ENCODE data around the gene NEMP1. TPM values are rescaled to one million over a fixed set of nuclear protein-coding genes. Genes with fewer than 3 reads are reported as not detected.

Gene NEMP1
- polyA plus RNA-seq, 1 donor (not counting 4 experiments of a cell fraction or from before 2014, with no cell fraction given), result 18.6 TPM

DNA sequence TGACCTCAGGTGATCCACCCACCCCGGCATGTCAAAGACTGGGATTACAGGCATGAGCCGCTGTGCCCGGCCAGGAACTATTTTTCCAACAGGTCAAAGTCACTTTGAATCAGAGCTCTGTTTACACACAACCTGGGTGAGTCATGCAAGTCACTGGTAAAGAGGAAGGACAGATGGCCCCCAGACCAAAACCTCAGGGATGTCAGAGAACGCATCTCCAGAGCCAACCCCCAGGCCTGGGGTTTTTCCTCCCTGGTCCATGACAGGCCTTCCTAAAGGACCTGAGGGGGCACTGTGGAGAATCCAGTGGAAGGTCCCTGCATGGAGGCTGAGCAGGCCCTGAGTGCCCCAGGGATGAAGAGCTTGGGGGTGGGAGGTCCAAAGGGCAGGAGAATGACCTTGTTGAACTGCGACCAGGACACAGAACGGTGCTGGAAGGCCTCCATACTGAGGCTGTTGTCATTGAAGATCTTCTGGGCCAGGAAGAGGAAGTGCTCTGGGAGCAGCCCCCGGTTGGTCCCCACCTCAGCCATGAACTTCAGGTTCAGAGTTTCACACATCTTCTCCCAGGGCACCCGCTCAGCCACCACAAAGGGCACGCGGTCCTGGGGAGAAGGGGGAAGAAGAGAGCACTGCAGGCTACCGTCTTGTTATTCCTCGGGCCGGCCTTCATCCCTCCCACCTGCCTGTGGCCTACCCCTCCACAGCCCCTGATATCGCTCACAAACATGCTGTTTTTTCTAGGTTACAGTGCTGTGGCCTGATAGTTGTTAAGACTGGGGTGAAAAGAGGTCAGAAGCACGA lies 23.5 kb upstream of the NEMP1 start:
- Histone ChIP-seq H3K27ac (ENCODE audit: control insufficient read depth, insufficient read depth, low read length) (no peak overlapping the region), H2AFZ (ENCODE audit: control insufficient read depth, low read length) (no peak overlapping the region), H3K4me1 (ENCODE audit: control insufficient read depth, extremely low read depth, insufficient read depth, low read length) (peaks cover under 1% of the 10 kb centered on the region), H3K9ac (ENCODE audit: control insufficient read depth, extremely low read depth, insufficient read depth, low read length) (no peak overlapping the region), H3K27me3 (ENCODE audit: control insufficient read depth, extremely low read depth, insufficient read depth, low read length) (no peaks in the 10 kb centered on the region), H3K9me3 (ENCODE audit: control insufficient read depth, low read depth, low read length) (no peaks in the 10 kb centered on the region), H3K36me3 (ENCODE audit: control insufficient read depth in 2 of 2, extremely low read depth in 1 of 2, insufficient read depth in 2 of 2, low read length in 2 of 2) (peaks cover 38 to 54% of the 10 kb centered on the region in 2 experiments), H4K20me1 (ENCODE audit: control insufficient read depth, extremely low read depth, insufficient read depth, low read length) (no peaks in the 10 kb centered on the region), H3K4me2 (ENCODE audit: control insufficient read depth, extremely low read depth, insufficient read depth, low read depth, low read length) (no peak overlapping the region), H3K79me2 (ENCODE audit: control insufficient read depth, insufficient read depth, low read length) (no peaks in the 10 kb centered on the region), H3K9me1 (ENCODE audit: control insufficient read depth, extremely low read depth, insufficient read depth, low read length) (peaks cover 4% of the 10 kb centered on the region), H3K4me3 (ENCODE audit: control insufficient read depth in 2 of 3, extremely low read depth in 1 of 3, insufficient read depth in 2 of 3, low read depth in 1 of 3, low read length in 3 of 3) (no peak overlapping the region)
- no peak for FAIRE-seq
- dilution Hi-C loops (cut with MboI; ENCODE audit: extremely low pct_ligation_motif_present, low sequenced_read_pairs), result no loop called here
- no peak for DNase-seq (ENCODE audit: low read depth, low spot score)
- TF ChIP-seq, protein P1, sequence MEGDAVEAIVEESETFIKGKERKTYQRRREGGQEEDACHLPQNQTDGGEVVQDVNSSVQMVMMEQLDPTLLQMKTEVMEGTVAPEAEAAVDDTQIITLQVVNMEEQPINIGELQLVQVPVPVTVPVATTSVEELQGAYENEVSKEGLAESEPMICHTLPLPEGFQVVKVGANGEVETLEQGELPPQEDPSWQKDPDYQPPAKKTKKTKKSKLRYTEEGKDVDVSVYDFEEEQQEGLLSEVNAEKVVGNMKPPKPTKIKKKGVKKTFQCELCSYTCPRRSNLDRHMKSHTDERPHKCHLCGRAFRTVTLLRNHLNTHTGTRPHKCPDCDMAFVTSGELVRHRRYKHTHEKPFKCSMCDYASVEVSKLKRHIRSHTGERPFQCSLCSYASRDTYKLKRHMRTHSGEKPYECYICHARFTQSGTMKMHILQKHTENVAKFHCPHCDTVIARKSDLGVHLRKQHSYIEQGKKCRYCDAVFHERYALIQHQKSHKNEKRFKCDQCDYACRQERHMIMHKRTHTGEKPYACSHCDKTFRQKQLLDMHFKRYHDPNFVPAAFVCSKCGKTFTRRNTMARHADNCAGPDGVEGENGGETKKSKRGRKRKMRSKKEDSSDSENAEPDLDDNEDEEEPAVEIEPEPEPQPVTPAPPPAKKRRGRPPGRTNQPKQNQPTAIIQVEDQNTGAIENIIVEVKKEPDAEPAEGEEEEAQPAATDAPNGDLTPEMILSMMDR (optimal IDR thresholded peaks at IDR 0.05 in 1 of 3, IDR thresholded peaks at IDR 0.05 in 1 of 3, conservative IDR thresholded peaks at IDR 0.05 in 1 of 3; ENCODE audit: extremely low read depth in 1 of 3, insufficient read depth in 2 of 3, low read length in 3 of 3), result no peak
- no peak for TF ChIP-seq EZH2 (IDR thresholded peaks at IDR 0.05; ENCODE audit: low read length)

DNA sequence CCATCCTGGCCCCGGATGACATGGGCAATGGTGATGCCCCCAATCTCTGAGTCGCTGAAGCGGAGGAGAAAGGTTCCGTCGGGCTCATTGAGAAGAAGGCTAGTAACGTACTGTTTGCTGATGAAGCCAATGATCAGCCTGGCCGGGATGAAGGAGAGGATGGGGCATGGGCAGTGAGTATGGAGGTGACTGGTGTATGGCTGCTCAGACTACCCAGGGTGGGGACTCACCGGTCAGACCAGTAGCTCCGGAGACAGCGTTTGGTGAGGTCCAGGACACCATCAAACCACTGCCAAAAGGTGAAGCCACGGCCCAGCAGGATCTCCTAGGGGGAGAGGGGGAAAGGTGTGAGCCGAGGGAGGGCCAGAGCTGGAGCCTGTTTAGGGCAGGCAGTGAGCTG lies 21.2 kb upstream of the NEMP1 start:
- dilution Hi-C loops (cut with MboI; ENCODE audit: extremely low pct_ligation_motif_present, low sequenced_read_pairs), result no loop called here
- no peak overlapping the region for H2AFZ ChIP-seq (ENCODE audit: control insufficient read depth, low read length)
- H3K36me3 ChIP-seq (ENCODE audit: control insufficient read depth in 2 of 2, extremely low read depth in 1 of 2, insufficient read depth in 2 of 2, low read length in 2 of 2), result peaks cover 29 to 46% of the 10 kb centered on the region in 2 experiments
- H3K27ac ChIP-seq (ENCODE audit: control insufficient read depth, insufficient read depth, low read length), result no peak overlapping the region
- no peak overlapping the region for H3K4me2 ChIP-seq (ENCODE audit: control insufficient read depth, extremely low read depth, insufficient read depth, low read depth, low read length)
- no peaks in the 10 kb centered on the region for H4K20me1 ChIP-seq (ENCODE audit: control insufficient read depth, extremely low read depth, insufficient read depth, low read length)
- no peak overlapping the region for H3K9ac ChIP-seq (ENCODE audit: control insufficient read depth, extremely low read depth, insufficient read depth, low read length)
- H3K27me3 ChIP-seq (ENCODE audit: control insufficient read depth, extremely low read depth, insufficient read depth, low read length), result no peaks in the 10 kb centered on the region
- FAIRE-seq (no peak), DNase-seq (ENCODE audit: low read depth, low spot score) (no peak)
- peaks cover 4% of the 10 kb centered on the region for H3K9me1 ChIP-seq (ENCODE audit: control insufficient read depth, extremely low read depth, insufficient read depth, low read length)
- no peak for TF ChIP-seq EZH2 (IDR thresholded peaks at IDR 0.05; ENCODE audit: low read length)
- TF ChIP-seq, protein P1 (optimal IDR thresholded peaks at IDR 0.05 in 1 of 3, IDR thresholded peaks at IDR 0.05 in 1 of 3, conservative IDR thresholded peaks at IDR 0.05 in 1 of 3; ENCODE audit: extremely low read depth in 1 of 3, insufficient read depth in 2 of 3, low read length in 3 of 3), result no peak
- H3K4me3 ChIP-seq (ENCODE audit: control insufficient read depth in 2 of 3, extremely low read depth in 1 of 3, insufficient read depth in 2 of 3, low read depth in 1 of 3, low read length in 3 of 3), result no peak overlapping the region
- no peaks in the 10 kb centered on the region for H3K9me3 ChIP-seq (ENCODE audit: control insufficient read depth, low read depth, low read length)
- H3K4me1 ChIP-seq (ENCODE audit: control insufficient read depth, extremely low read depth, insufficient read depth, low read length), result peaks cover 22% of the 10 kb centered on the region
- no peaks in the 10 kb centered on the region for H3K79me2 ChIP-seq (ENCODE audit: control insufficient read depth, insufficient read depth, low read length)
